ENCODE measurements around the gene KRT71.

KRT71 gene

GRCh38 chr12:52496054-52496453, 56.9 kb downstream of the KRT71 start:
- H3K4me3 ChIP-seq (replicated peaks in 1 of 2; ENCODE audit: low read depth in 2 of 2, low read length in 2 of 2) = no peak overlapping the region
- no peak for TF ChIP-seq CTCF (IDR thresholded peaks at IDR 0.05; ENCODE audit: low read depth, low read length)
- DNase-seq (ENCODE audit: low read depth in 2 of 2) = peak in 1 of 2 donors; percentile 51

GRCh38 chr12:52495389-52495788, 57.6 kb downstream of the KRT71 start:
- H3K4me3 ChIP-seq (replicated peaks in 1 of 2; ENCODE audit: low read depth in 2 of 2, low read length in 2 of 2) = no peak overlapping the region
- no peak for TF ChIP-seq CTCF (IDR thresholded peaks at IDR 0.05; ENCODE audit: low read depth, low read length)
- DNase-seq (ENCODE audit: low read depth in 2 of 2) = peak; percentile 49 to 67

DNA sequence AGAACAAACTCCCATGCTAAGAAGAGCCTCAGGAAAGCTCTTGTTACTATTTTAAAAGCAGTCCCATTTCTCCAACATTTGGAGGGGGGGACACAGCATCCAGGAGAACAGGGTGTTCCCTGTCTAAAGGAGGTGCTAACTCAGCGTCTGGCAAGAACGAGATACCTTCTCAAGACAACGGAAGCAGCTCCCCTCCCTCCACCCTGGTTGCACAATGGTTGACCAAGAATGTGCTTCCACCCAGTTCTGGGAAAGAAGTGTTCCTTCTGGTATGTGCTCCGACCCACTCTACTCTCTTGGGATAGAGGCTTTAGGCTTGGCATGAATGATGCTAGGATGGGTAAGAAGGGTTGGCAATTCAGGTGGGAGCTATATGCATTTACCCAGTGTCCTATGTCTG, 58.4 kb downstream of the KRT71 start:
- TF ChIP-seq CTCF (IDR thresholded peaks at IDR 0.05; ENCODE audit: low read depth, low read length) = no peak
- DNase-seq (ENCODE audit: low read depth in 2 of 2) = peak; percentile 92 to 95
- no peak overlapping the region for H3K4me3 ChIP-seq (replicated peaks in 1 of 2; ENCODE audit: low read depth in 2 of 2, low read length in 2 of 2)

DNA sequence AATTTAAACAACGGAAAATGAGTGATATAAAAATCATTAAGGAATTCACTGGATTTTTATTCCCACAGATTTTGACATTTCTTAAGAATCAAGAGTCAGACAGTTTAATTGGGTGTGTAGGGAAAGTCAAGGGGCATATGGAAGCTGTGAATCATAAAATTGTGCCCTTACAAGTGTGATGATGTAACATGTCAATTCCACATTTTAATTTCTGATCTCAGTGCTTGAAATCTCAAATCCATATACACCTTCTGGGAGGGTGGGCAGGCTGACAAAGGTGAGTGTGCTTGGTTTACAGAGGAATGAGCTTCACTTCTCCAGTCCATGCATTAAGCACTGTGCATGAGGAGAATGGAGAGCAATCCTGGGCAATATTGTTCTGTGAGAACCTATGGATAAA, 58.8 kb downstream of the KRT71 start:
- peak in 1 of 2 donors; percentile 57 for DNase-seq (ENCODE audit: low read depth in 2 of 2)
- H3K4me3 ChIP-seq (replicated peaks in 1 of 2; ENCODE audit: low read depth in 2 of 2, low read length in 2 of 2) = no peak overlapping the region
- TF ChIP-seq CTCF (IDR thresholded peaks at IDR 0.05; ENCODE audit: low read depth, low read length) = no peak

All from cardiac fibroblast (primary cell).